ENCODE results near the gene ARF6. TPM values are rescaled to one million over a fixed set of nuclear protein-coding genes. Genes with fewer than 3 reads are reported as not detected.

ARF6 gene
- total RNA-seq, 2 experiments from 2014 or later = 198 to 199 TPM

DNA sequence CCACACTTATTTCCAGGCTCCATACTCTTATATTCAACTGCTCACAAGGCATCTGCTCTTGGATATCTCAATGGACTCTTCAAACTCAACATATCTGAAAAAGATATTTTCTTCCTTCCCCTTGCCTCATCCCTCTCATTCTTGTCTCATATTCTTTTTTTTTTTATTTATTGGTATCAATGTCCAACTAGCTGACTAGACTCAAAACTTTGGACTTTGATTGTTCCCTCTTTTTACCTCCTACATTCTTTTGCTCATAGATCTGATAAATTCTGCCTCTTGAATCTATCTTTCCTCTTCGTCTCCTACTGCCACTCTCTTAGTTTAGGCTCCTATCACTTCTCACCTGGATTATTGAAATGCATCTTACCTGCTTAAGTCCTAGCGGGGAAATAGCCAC, 25.8 kb downstream of the ARF6 start:
- CTCF ChIA-PET = interaction anchor here (1.3 kb wide), 1 partner anchor 52 kb away, joined by 3 read pairs; no protein-coding TSS in a partner anchor

DNA sequence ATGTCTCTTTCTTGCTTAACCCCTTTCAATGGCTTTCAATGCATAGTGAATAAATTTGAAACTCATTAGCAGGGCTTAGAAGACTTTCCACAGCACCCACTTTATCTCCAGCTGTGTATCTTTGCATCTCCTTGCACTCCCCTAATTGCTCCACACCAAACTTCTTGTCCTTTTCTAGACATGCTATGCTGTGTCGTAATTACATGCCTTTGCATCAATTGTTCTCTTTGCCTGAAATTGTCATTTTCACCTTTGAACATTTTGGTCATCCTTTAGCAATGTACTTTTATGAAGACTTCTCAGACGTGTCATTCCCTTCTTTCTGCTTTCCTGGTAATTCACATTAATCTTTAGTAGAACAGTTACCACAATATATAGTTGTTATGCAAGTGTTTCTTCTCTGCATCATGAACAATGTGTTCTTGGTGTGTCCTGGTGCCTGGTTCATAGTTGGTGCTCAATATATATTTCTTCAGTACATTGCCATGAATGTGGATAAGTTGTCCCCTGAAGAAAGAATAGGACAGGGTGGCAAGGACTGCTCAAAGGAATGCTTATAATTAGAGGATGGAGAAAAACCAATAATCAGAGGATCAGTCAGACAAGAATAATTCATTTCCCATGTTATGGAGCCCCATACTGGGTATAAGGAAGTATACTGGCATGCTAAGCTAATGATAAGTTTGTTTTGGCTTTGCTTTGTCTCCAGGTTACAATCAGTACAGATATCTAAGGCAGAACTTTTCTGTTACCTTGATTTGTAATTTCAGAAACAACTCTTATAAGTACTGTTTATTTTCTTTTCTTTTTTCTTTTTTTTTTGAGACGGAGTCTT, 27.2 kb downstream of the ARF6 start:
- CTCF ChIA-PET = interaction anchor here (1.3 kb wide), 1 partner anchor 51 kb away, joined by 3 read pairs; no protein-coding TSS in a partner anchor
- H3K27me3 Mint-ChIP-seq = no peaks in the 10 kb centered on the region
- H3K27ac Mint-ChIP-seq = no peak overlapping the region
- POLR2A ChIA-PET = no interaction called here
- H3K9me3 Mint-ChIP-seq = no peaks in the 10 kb centered on the region
- no peaks in the 10 kb centered on the region for H3K36me3 Mint-ChIP-seq (ENCODE audit: low read depth)
- no peak overlapping the region for H3K4me3 Mint-ChIP-seq
- DNase-seq = no peak
- peaks cover 5% of the 10 kb centered on the region for H3K4me1 Mint-ChIP-seq

More for the DNA sequence above, 25.8 kb downstream of the ARF6 start:
- Mint-ChIP-seq H3K27ac (no peak overlapping the region), H3K9me3 (no peaks in the 10 kb centered on the region), H3K4me3 (no peak overlapping the region), H3K4me1 (peaks cover 5% of the 10 kb centered on the region), H3K27me3 (no peaks in the 10 kb centered on the region), H3K36me3 (ENCODE audit: low read depth) (no peaks in the 10 kb centered on the region)
- POLR2A ChIA-PET = interaction anchor here (2.0 kb wide), 1 partner anchor 53 kb away, joined by 6 read pairs; no protein-coding TSS in a partner anchor
- DNase-seq = no peak

DNA sequence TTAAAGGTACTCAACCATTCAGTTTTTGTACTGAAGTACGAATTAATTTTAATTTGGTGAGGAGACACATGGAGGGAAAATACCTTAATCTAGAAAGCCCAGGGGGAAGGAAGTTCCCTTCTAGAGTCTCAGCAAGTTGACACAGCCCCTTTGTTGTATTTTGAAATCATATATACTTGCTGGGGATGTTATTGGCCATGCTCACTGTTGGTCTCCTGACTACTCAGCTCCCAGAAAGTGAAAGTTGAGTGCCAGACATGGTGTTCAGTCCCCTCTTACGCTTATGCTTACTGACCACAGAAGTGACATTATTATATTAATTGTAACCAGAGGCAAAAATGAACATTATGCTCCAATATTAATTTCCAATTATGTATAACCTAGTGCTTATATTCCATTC, 28.1 kb downstream of the ARF6 start:
- DNase-seq = no peak
- no peaks in the 10 kb centered on the region for H3K27me3 Mint-ChIP-seq
- H3K4me1 Mint-ChIP-seq = peaks cover 5% of the 10 kb centered on the region
- CTCF ChIA-PET = no interaction called here
- H3K36me3 Mint-ChIP-seq (ENCODE audit: low read depth) = no peaks in the 10 kb centered on the region
- no peak overlapping the region for H3K4me3 Mint-ChIP-seq
- POLR2A ChIA-PET = no interaction called here
- no peak overlapping the region for H3K27ac Mint-ChIP-seq
- H3K9me3 Mint-ChIP-seq = no peaks in the 10 kb centered on the region

DNA sequence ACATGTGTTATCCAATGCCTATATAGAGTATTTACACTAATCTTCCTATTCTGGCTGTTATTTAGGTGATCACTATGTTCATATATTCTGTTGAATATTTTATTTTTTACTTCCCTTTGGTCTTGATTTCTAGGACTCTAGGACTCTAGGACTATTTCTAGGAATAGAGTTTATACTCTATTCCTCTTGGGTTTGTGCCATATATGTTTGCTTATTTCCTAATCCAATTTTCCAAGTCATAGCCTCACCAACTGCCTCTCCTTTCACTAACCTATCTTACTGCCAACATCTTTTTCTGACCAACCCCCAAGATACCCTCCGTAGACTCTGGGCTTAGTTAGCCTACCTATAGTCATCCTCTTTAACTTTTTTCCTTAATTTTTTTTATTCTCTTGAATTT, 28.5 kb downstream of the ARF6 start:
- H3K9me3 Mint-ChIP-seq = no peaks in the 10 kb centered on the region
- H3K4me1 Mint-ChIP-seq = peaks cover 5% of the 10 kb centered on the region
- H3K4me3 Mint-ChIP-seq = no peak overlapping the region
- no peaks in the 10 kb centered on the region for H3K36me3 Mint-ChIP-seq (ENCODE audit: low read depth)
- ChIA-PET CTCF (no interaction called here), POLR2A (no interaction called here)
- no peak for DNase-seq
- no peaks in the 10 kb centered on the region for H3K27me3 Mint-ChIP-seq
- no peak overlapping the region for H3K27ac Mint-ChIP-seq

DNA sequence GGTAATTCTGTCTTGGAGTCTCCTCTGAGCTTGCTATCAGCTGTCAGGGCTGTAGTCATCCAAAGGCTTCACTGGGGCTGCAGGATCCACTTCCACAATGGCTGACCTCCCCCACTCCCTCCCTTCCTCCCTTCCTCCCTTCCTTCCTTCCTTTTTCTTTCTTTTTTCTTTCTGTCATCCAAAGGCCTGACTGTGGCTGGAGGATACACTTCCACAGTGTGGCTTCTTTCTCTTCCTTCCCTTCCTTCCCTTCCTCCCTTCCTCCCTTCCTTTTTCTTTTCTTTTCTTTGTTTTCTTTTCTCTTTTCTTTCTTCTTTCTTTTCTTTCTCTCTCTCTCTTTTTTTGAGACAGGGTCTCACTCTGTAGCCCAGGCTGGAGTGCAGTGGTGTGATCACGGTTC, 30.6 kb downstream of the ARF6 start:
- no peak overlapping the region for H3K4me3 Mint-ChIP-seq
- H3K9me3 Mint-ChIP-seq = no peaks in the 10 kb centered on the region
- H3K4me1 Mint-ChIP-seq = peaks cover 5% of the 10 kb centered on the region
- no peaks in the 10 kb centered on the region for H3K27me3 Mint-ChIP-seq
- ChIA-PET POLR2A (interaction anchor here (0.6 to 1.5 kb wide), 3 partner anchors 18 to 157 kb away, joined by 3 to 4 read pairs (median 3); no protein-coding TSS in a partner anchor), CTCF (interaction anchor here (1.3 to 1.4 kb wide), 2 partner anchors 15 to 61 kb away, joined by 3 to 4 read pairs; no protein-coding TSS in a partner anchor)
- no peaks in the 10 kb centered on the region for H3K36me3 Mint-ChIP-seq (ENCODE audit: low read depth)
- no peak for DNase-seq
- H3K27ac Mint-ChIP-seq = no peak overlapping the region

DNA sequence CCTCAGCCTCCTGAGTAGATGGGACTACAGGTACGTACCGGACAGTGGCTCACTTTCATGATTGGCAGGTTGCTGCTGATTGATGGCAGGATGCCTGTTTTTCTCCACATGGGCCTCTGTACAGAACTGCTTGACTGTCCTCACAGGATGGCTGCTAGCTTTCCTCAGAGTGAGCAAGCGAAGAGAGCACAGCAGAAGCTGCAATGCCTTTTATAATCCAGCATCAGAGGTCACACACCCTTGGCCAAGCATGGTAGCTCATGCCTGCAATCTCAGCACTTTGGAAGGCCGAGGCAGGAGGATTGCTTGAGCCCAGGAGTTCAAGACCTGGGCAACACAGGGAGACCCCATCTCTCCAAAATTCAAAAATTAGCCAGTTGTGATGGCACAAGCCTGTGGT, 31.0 kb downstream of the ARF6 start:
- Mint-ChIP-seq H3K36me3 (ENCODE audit: low read depth) (no peaks in the 10 kb centered on the region), H3K9me3 (no peaks in the 10 kb centered on the region), H3K27ac (no peak overlapping the region), H3K4me3 (no peak overlapping the region), H3K4me1 (peaks cover 5% of the 10 kb centered on the region), H3K27me3 (no peaks in the 10 kb centered on the region)
- POLR2A ChIA-PET = interaction anchor here (1.0 to 1.5 kb wide), 2 partner anchors 17 to 47 kb away, joined by 3 to 4 read pairs; no protein-coding TSS in a partner anchor
- DNase-seq = no peak
- CTCF ChIA-PET = interaction anchor here (0.7 to 1.4 kb wide), 3 partner anchors 44 to 66 kb away, joined by 3 to 5 read pairs (median 4); no protein-coding TSS in a partner anchor

DNA sequence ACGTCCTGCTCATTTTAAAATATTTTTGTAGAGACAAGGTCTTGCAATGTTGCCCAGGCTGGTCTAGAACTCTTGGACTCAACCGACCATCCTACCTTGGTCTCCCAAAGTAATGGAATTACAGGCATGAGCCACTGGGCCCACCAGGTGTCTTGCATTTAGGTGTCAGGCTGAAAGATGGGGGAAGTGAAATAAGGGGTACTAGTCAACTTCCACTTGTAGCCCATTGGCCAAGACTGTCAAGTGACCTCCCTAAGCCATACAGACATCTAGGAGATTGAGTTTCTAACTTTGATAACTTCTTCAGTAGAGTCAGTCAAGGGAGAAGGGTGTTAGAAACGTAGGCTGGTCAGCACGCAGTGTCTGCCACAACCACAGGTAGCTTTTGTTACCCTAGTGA, 32.0 kb downstream of the ARF6 start:
- H3K9me3 Mint-ChIP-seq = no peaks in the 10 kb centered on the region
- no peak overlapping the region for H3K4me3 Mint-ChIP-seq
- peaks cover 5% of the 10 kb centered on the region for H3K4me1 Mint-ChIP-seq
- H3K27me3 Mint-ChIP-seq = no peaks in the 10 kb centered on the region
- ChIA-PET POLR2A (interaction anchor here (0.6 to 0.9 kb wide), 2 partner anchors 46 to 48 kb away, joined by 3 read pairs; no protein-coding TSS in a partner anchor), CTCF (interaction anchor here (1.1 kb wide), 1 partner anchor 45 kb away, joined by 5 read pairs; no protein-coding TSS in a partner anchor)
- H3K36me3 Mint-ChIP-seq (ENCODE audit: low read depth) = no peaks in the 10 kb centered on the region
- no peak for DNase-seq
- H3K27ac Mint-ChIP-seq = no peak overlapping the region

DNA sequence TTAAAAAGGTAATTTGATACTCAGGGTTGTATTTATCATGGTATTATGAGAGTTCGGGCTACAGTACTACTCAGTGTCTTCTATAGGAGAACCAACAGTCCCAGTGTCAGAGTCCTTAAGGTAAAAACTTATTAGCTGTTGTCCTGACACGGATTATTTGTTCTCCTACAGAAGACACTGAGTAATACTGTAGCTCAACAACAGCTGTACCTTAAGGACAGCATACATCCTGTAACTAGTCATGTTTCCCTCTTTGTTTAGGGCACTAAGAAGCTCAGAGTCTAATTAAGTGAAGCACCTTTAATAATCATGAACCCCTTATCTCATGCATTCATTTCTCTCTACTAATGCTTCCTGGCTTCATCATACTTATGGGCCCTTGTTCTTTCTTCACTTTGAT, 33.9 kb downstream of the ARF6 start:
- no peaks in the 10 kb centered on the region for H3K9me3 Mint-ChIP-seq
- DNase-seq = no peak
- peaks cover 8% of the 10 kb centered on the region for H3K4me1 Mint-ChIP-seq
- CTCF ChIA-PET = no interaction called here
- no peaks in the 10 kb centered on the region for H3K36me3 Mint-ChIP-seq (ENCODE audit: low read depth)
- no peak overlapping the region for H3K27ac Mint-ChIP-seq
- POLR2A ChIA-PET = interaction anchor here (1.4 to 1.7 kb wide), 2 partner anchors 14 to 19 kb away, joined by 4 to 5 read pairs; no protein-coding TSS in a partner anchor
- no peak overlapping the region for H3K4me3 Mint-ChIP-seq
- no peaks in the 10 kb centered on the region for H3K27me3 Mint-ChIP-seq

DNA sequence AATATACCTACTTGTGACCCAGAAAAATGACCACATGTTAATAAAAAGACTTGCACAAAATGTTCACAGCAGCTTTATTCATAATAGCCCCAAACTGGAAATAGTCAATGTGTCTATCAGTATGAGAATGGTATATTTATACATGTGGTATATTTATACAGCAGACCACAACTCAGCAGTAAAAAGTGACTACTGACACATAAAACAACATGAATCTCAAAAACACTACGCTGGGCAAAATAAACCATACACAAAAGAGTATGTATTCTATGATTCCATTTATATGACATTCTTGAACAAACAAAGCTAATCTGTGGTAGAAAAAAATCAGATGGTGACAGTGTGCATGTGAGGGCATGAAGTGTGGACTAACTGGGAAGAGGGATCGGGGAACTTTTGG, 35.1 kb downstream of the ARF6 start:
- ChIA-PET POLR2A (interaction anchor here (1.7 kb wide), 1 partner anchor 20 kb away, joined by 4 read pairs; no protein-coding TSS in a partner anchor), CTCF (interaction anchor here (1.0 kb wide), 1 partner anchor 12 kb away, joined by 3 read pairs; no protein-coding TSS in a partner anchor)
- no peak overlapping the region for H3K4me3 Mint-ChIP-seq
- H3K36me3 Mint-ChIP-seq (ENCODE audit: low read depth) = no peaks in the 10 kb centered on the region
- H3K9me3 Mint-ChIP-seq = no peaks in the 10 kb centered on the region
- no peak for DNase-seq
- H3K27me3 Mint-ChIP-seq = no peaks in the 10 kb centered on the region
- H3K4me1 Mint-ChIP-seq = peaks cover 8% of the 10 kb centered on the region
- H3K27ac Mint-ChIP-seq = no peak overlapping the region

DNA sequence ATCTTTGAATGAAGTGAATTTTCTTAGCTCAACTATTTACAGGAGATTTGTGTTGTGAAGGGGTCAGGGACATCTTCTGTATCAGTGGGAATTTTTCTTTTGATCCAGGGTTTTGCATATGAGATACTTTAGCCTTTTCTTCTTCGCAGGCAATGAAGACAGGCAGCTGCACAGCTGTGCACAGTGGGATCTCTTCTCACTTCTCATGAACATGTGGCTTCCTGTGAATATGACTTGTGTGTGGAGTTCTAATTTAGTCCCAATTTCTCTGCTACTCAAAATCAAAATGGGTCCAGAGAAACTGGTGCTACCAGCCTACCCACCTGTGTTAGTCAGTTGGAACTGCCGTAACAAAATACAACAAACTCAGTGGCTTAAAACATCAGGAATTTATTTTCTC, 37.8 kb downstream of the ARF6 start:
- no peak for DNase-seq
- Mint-ChIP-seq H3K9me3 (no peaks in the 10 kb centered on the region), H3K36me3 (ENCODE audit: low read depth) (no peaks in the 10 kb centered on the region), H3K4me1 (peaks cover 11% of the 10 kb centered on the region), H3K27ac (no peak overlapping the region), H3K4me3 (no peak overlapping the region), H3K27me3 (no peaks in the 10 kb centered on the region)
- ChIA-PET CTCF (no interaction called here), POLR2A (interaction anchor here (1.2 kb wide), 1 partner anchor 15 kb away, joined by 3 read pairs; no protein-coding TSS in a partner anchor)

DNA sequence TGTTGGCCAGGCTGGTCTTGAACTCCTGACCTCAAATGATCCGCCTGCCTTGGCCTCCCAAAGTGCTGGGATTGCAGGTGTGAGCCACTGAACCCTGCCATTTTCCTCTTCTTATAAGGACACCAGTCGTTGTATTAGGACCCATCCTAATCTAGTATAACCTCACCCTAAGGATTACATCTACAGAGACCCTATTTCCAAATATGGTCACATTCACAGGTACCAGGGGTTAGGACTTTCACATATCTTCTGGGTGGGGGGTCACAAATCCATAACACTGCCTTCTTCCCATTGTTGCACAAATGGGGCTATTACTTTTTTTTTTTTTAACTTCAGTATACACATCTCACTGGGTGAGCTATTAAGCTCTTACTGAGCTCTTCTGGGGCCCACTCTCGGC, 38.6 kb downstream of the ARF6 start:
- peaks cover 4% of the 10 kb centered on the region for H3K36me3 Mint-ChIP-seq (ENCODE audit: low read depth)
- peaks cover 17% of the 10 kb centered on the region for H3K4me1 Mint-ChIP-seq
- no peaks in the 10 kb centered on the region for H3K27me3 Mint-ChIP-seq
- POLR2A ChIA-PET = interaction anchor here (0.7 to 1.3 kb wide), 2 partner anchors 15 to 20 kb away, joined by 3 to 4 read pairs; no protein-coding TSS in a partner anchor
- H3K27ac Mint-ChIP-seq = no peak overlapping the region
- H3K9me3 Mint-ChIP-seq = peaks cover 5% of the 10 kb centered on the region
- H3K4me3 Mint-ChIP-seq = no peak overlapping the region
- DNase-seq = no peak
- CTCF ChIA-PET = interaction anchor here (1.8 kb wide), 1 partner anchor 39 kb away, joined by 4 read pairs; no protein-coding TSS in a partner anchor

DNA sequence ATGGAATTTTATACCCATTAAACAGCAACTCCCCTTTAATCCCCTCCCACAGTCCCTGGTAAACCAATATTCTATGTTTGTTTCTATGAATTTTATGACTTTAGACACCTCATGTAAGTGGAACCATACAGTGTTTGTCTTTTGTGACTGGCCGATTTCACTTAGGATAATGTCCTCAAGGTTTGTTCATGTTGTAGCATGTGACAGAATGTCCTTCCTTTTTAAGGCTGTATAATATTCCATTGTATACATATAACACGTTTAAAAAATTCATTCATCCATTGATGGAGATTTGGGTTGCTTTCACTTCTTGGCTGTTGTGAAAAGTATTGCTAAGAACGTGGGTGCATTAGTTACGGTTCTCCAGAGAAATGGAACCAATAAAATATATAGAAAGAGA, 40.2 kb downstream of the ARF6 start:
- Mint-ChIP-seq H3K27ac (no peak overlapping the region), H3K4me3 (no peak overlapping the region), H3K4me1 (peaks cover 18% of the 10 kb centered on the region), H3K9me3 (peaks cover 15% of the 10 kb centered on the region), H3K36me3 (ENCODE audit: low read depth) (peaks cover 16% of the 10 kb centered on the region), H3K27me3 (no peaks in the 10 kb centered on the region)
- DNase-seq = no peak
- CTCF ChIA-PET = interaction anchor here (0.9 to 1.8 kb wide), 3 partner anchors 8 to 41 kb away, joined by 3 to 4 read pairs (median 3); no protein-coding TSS in a partner anchor
- POLR2A ChIA-PET = interaction anchor here (1.3 kb wide), 1 partner anchor 22 kb away, joined by 4 read pairs; no protein-coding TSS in a partner anchor

DNA sequence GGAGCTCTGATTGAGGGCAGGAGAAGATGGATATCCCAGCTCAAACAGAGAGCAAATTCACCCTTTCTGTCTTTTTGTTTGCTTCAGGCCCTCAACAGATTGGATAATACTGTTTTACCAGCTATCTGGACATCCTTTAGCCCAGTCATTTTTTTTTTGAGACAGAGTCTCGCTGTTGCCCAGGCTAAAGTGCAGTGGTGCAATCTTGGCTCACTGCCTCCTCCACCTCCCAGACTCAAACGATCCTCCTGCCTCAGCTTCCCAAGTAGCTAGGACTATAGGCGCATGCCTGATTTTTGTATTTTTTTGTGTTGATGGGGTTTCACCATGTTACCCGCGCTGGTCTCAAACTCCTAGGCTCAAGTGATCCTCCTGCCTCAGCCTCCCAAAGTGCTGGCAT, 40.8 kb downstream of the ARF6 start:
- Mint-ChIP-seq H3K4me1 (peaks cover 21% of the 10 kb centered on the region), H3K27ac (no peak overlapping the region), H3K27me3 (no peaks in the 10 kb centered on the region), H3K4me3 (no peak overlapping the region), H3K9me3 (peaks cover 19% of the 10 kb centered on the region), H3K36me3 (ENCODE audit: low read depth) (peaks cover 20% of the 10 kb centered on the region)
- ChIA-PET POLR2A (interaction anchor here (0.6 to 0.7 kb wide), 2 partner anchors 16 to 38 kb away, joined by 3 read pairs; no protein-coding TSS in a partner anchor), CTCF (no interaction called here)
- DNase-seq = no peak

Measured in activated CD4-positive, alpha-beta memory T cell treated with anti-CD3 and anti-CD28 coated beads, Interleukin-2, amount 10 ng/mL, durations not matched to agents 7 days and 5 days (primary cell).